ENCODE results near the gene MCM8. TPM values are rescaled to one million over a fixed set of nuclear protein-coding genes. Genes with fewer than 3 reads are reported as not detected.

The MCM8 gene
- total and polyA plus RNA-seq, 4 donors, result 0.49 to 11.0 (median 1.5) TPM

- TF ChIP-seq ZBTB33 (IDR thresholded peaks at IDR 0.05) (no peak), HNF4G (IDR thresholded peaks at IDR 0.05) (no peak), EGR1 (IDR thresholded peaks at IDR 0.05; ENCODE audit: low read depth in 2 of 2) (no peak), JUND (IDR thresholded peaks at IDR 0.05) (no peak), NR2F2 (IDR thresholded peaks at IDR 0.05) (no peak), FOXA1 (IDR thresholded peaks at IDR 0.05) (no peak), YY1 (IDR thresholded peaks at IDR 0.05) (no peak)
- no peaks in the 10 kb centered on the region for H3K36me3 ChIP-seq (ENCODE audit: control insufficient read depth in 4 of 4, insufficient read depth in 3 of 4, low read depth in 1 of 4, low read length in 3 of 4)
- H3K9ac ChIP-seq (ENCODE audit: low read depth in 1 of 2, low read length in 2 of 2), result no peak overlapping the region
- no peaks in the 10 kb centered on the region for H3K9me3 ChIP-seq (ENCODE audit: control insufficient read depth in 4 of 4, low read length in 3 of 4)
- H3K4me3 ChIP-seq (ENCODE audit: low read depth in 1 of 3, low read length in 3 of 3), result no peak overlapping the region
- peaks cover 0 to 4% (median 0%) of the 10 kb centered on the region in 4 donors for H3K27me3 ChIP-seq (ENCODE audit: control insufficient read depth in 4 of 4, insufficient read depth in 4 of 4, low read length in 3 of 4)
- DNase-seq (ENCODE audit: low spot score), result no peak
- H3K4me1 ChIP-seq (ENCODE audit: control insufficient read depth in 4 of 4, insufficient read depth in 4 of 4, low read length in 3 of 4), result peaks cover 0 to 3% (median 1%) of the 10 kb centered on the region in 4 donors
- no peak overlapping the region for H3K27ac ChIP-seq (ENCODE audit: low read depth in 1 of 2, low read length in 2 of 2)
- 57% methylated on average over 6 of the region's 6 CpGs for WGBS
These were observed 40.3 kb upstream of the MCM8 start for GRCh38 chr20:5910186-5910585.

GRCh38 chr20:5913166-5913565, 37.3 kb upstream of the MCM8 start:
- TF ChIP-seq HNF4G (IDR thresholded peaks at IDR 0.05) (no peak), FOXA2 (IDR thresholded peaks at IDR 0.05) (no peak), FOXA1 (IDR thresholded peaks at IDR 0.05) (no peak), NR2F2 (IDR thresholded peaks at IDR 0.05) (no peak), REST (IDR thresholded peaks at IDR 0.05) (no peak), ATF3 (IDR thresholded peaks at IDR 0.05) (no peak), TAF1 (conservative IDR thresholded peaks at IDR 0.05) (no peak), SP1 (IDR thresholded peaks at IDR 0.05) (no peak), JUND (IDR thresholded peaks at IDR 0.05) (no peak), RXRA (IDR thresholded peaks at IDR 0.05) (no peak), CTCF (IDR thresholded peaks at IDR 0.05; ENCODE audit: low read depth, low read length, missing input control) (no peak), GABPA (IDR thresholded peaks at IDR 0.05 in 1 of 2, conservative IDR thresholded peaks at IDR 0.05 in 1 of 2) (no peak), HNF4A (conservative IDR thresholded peaks at IDR 0.05) (no peak), YY1 (IDR thresholded peaks at IDR 0.05) (no peak), MAX (IDR thresholded peaks at IDR 0.05) (no peak), RAD21 (IDR thresholded peaks at IDR 0.05) (no peak), ZBTB33 (IDR thresholded peaks at IDR 0.05) (no peak), EGR1 (IDR thresholded peaks at IDR 0.05; ENCODE audit: low read depth in 2 of 2) (no peak)
- no peak overlapping the region for H3K4me3 ChIP-seq (ENCODE audit: low read depth in 1 of 3, low read length in 3 of 3)
- H3K4me1 ChIP-seq (ENCODE audit: control insufficient read depth in 4 of 4, insufficient read depth in 4 of 4, low read length in 3 of 4), result peaks cover 0 to 3% (median 1%) of the 10 kb centered on the region in 4 donors
- H3K27me3 ChIP-seq (ENCODE audit: control insufficient read depth in 4 of 4, insufficient read depth in 4 of 4, low read length in 3 of 4), result peaks cover 0 to 4% (median 0%) of the 10 kb centered on the region in 4 donors
- no peak overlapping the region for H3K9ac ChIP-seq (ENCODE audit: low read depth in 1 of 2, low read length in 2 of 2)
- no peaks in the 10 kb centered on the region for H3K36me3 ChIP-seq (ENCODE audit: control insufficient read depth in 4 of 4, insufficient read depth in 3 of 4, low read depth in 1 of 4, low read length in 3 of 4)
- 88% methylated on average over 2 of the region's 2 CpGs for WGBS
- no peak for DNase-seq (ENCODE audit: low spot score)
- H3K27ac ChIP-seq (ENCODE audit: low read depth in 1 of 2, low read length in 2 of 2), result no peak overlapping the region
- no peaks in the 10 kb centered on the region for H3K9me3 ChIP-seq (ENCODE audit: control insufficient read depth in 4 of 4, low read length in 3 of 4)

Measured in liver (tissue), 9 donors.